HG02981 (cell line): ENCODE data around the gene MANSC1.
"Not testable (repeated sequence)": the region's sequence is repeated elsewhere in the genome, so short reads cannot be mapped to it uniquely, and the experiment has no call there.

Experiments used
- ATAC-seq: cut with Tn5 transposase; IDR thresholded peaks from one replicate; pipeline ENCODE4 v1.9.1; 2021; ENCODE audit warnings: mild to moderate bottlenecking, moderate library complexity; ENCODE audit not compliant: unreplicated experiment

The MANSC1 gene

DNA sequence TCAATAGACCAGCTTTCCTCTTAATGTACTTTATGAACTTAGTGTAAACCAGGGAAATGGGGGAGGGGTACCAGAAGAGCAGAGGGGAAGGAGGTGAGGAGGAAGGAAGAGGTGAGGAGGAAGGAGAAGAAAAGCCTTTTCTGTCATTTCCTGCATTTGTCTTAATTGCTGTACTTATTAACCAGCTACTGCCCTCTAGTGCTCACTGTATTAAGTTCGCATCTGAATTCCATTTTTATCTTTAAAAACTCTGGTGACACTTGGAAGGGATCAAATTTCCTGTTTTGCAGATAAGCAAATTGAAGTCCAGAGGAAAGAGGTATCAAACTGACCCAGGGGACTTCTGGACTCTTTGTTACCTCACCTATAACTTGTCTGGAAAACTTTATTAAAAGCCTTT lies 22.2 kb downstream of the MANSC1 start:
- no peak for ATAC-seq

DNA sequence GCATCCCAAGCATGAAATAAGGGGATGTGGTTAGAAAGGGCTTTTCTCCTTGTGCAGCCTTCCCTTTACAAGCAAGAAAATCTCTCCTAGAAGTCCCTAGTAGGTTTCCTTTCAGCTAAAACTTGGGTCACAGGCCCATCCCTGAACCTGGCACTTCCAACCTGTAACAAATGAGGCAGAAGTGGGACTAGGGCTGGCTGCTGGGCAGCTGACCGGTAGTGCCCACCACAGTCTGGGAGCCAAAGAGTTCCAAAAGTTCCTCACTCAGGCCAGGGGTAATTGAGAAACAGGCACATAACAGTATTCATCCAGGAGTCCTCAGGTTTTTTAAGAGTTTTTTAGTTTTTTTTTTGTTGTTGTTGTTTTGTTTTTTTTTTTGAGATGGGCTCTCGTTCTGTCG lies 23.8 kb downstream of the MANSC1 start:
- ATAC-seq, result no peak

DNA sequence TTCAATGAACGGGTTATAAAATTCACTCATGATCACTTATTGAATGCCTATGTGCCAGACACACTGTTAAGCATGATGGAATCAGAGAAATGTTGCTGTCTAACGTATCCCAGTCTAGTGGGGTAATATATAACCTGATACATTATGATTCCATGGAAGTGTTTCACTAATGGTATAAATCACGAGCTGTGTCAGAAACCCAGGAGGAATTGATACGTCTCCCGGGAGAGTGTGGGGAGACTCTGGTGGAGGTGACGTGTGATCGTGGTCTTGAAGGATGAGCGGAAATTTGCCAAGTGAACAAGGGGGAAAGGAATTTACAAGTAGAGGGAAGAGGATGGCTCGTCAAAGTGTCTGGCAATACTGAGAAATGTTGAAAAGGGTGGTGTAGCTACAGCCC lies 26.5 kb downstream of the MANSC1 start:
- no peak for ATAC-seq

DNA sequence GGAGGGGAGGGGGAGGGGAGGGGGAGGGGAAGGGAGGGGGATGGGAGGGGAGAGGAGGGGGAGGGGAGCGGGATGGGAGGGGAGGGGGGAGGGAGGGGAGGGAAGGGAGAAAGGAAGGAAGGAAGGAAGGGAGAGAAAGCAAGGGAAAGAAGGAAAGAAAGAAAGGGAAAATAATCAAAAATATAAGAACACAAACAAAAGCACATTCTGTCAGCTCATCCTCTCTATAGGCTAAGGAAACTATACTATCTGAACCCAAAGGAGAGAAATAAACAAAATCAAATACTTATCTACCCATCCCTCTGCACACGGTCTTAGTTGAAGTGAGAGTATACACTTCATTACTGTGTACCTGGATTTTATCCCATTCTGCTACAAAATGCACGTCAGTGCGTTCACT lies 26.9 kb downstream of the MANSC1 start:
- ATAC-seq, result no peak

DNA sequence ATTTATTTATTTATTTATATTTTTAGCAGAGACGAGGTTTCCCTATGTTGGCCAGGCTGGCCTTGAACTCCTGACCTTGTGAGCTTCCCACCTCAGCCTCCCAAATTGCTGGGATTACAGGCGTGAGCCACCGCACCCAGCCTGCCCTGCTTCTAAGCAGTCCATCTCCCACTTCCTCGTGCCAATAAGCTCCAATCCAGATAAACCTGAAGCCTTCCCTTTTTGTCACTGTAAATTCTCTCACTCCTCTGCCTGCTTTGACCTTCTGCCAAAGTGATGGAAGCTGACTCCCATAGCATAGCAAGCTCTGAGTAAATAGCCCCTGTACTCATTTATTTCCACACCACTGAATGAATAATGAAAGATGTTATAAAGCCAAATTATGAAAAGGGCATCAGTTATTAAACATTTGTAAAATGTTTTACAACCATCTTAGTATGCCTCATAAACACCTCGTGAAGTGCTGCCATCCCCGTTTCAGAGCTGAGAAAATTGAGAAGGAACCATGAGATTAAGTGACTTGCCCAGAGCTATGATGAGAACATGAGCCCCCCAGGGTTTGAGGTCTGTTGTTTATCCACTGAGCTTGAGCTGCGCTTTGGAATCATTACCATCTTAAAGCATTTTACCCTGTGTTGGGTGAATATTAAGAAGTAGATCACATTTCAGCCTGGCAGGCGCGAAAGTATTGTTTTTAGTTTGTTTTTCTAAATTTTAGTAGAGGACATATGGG lies 30.4 kb downstream of the MANSC1 start:
- ATAC-seq, result no peak

DNA sequence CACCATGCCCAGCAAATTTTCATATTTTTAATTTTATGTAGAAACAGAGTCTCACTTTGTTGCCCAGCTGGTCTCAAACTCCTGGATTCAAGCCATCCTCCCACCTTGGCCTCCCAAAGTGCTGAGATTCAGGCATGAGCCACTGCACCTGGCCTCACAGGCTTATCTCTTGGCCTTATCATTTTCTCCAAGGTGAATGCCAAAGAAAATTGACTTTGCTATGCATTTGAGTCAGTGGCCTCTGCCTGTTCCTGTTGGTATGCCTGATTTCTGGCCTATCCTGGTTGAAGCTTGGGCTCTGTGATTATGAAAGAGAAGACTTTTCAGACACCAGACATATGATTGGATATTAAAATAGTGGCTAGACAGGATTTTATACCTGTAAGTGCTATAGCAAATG lies 34.2 kb downstream of the MANSC1 start:
- ATAC-seq, result no peak

DNA sequence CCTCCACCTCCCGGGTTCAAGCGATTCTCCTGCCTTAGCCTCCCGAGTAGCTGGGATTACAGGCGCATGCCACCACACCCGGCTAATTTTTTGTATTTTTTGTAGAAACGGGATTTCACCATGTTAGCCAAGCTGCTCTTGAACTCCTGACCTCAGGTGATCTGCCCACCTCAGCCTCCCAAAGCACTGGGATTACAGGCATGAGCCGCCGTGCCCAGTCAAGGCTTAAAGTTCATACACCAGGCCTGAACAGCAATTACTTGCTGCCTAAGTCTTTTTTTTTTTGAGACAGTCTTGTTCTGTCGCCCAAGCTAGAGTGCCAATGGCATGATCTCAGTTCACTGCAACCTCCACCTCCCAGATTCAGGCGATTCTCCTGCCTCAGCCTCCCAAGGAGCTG lies 39.3 kb downstream of the MANSC1 start:
- not testable (repeated sequence) for ATAC-seq

DNA sequence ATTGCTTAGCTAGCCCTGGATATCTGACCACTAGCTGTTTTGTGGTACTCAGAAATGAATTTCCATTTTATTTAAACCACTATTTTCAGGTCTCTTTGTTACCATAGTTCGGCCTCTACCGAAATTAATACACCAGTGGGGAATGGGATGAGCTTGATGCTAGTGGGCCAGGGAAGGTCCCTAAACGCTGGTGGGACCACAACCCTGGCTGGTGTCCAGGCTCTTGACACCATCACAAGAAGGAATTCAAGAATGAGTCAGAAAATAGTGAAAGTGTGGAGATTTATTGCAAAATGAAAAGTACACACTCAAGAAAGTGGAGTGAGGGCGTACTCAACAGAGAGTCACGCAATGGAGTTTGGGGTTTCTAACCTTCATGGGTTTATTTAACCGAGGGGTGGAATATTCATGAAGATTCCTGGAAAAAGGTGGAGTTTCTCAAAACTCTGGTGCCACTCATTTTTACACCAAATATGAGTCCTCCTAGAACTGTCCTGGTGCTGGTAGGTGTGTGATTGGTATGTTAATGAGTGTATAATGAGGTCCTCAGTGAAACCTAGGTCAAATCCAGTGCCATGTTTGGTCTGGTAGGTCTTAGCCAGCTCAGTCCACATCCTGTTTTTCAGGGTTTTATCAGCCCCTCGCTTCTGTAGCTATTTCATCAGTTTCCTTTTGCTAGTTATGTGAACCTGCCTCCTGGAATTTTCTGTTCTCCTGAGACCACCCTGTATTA lies 44.3 kb downstream of the MANSC1 start:
- no peak for ATAC-seq

DNA sequence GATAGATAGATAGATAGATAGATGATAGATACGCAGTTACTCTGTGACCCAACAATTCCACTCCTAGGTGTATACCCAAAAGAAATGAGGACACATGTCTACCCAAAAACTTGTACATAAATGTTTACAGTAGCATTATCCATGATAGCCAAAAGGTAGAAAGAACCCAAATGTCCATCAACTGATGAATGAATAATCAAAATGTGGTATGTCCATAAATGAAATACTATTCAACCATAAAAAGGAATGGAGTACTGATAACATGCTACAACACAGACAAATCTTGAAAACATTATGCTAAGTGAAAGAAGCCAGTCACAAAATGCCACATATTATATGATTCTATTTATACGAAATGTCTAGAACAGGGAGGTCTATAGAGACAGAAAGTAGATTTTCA lies 47.1 kb downstream of the MANSC1 start:
- no peak for ATAC-seq

DNA sequence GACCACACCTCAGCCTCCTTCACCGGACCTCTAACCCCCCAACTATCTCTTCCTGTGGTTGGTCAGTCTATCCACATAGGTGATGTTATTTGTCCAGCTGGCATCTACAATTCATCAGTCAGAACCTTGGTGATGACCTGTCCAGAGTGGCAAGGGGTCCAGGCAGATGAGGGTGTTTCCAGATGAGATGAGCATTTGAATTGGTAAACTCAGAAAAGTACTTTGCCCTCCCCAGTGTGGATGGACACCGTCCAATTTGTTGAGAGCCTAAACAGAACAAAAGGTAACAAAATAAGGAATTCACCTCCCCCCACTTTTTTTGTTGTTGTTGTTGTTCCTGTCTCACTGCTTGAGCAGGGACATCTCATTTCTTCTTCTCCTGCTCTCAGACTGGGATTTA lies 48.9 kb downstream of the MANSC1 start:
- no peak for ATAC-seq

DNA sequence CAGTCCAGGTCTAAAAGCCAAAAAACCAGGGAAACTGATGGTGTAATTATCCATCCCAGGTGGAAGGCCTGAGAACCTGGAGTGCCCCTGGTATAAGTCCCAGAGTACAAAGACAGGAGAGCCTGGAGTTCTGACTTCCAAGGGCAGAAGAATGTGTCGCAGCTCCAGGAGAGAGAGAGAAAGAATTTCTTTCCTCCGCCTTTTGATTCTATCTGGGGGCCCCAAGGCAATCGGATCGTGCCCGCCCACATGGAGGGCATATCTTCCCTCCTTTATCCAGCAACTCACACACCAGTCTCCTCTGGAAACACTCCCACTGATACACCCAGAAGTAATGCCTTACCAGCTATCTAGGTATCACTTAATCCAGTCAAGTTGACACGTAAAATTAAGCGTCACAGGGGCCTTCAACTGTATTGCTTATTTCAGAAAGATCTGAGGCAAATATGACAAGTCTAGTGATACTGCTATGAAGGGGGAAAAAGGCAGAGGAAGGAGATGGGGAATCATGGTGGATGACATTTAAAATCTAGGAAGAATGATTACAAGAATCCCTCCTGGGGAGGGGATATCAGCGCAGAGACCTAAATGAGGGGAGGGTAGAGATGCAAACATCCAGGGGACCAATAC lies 52.7 kb downstream of the MANSC1 start:
- ATAC-seq, result no peak

DNA sequence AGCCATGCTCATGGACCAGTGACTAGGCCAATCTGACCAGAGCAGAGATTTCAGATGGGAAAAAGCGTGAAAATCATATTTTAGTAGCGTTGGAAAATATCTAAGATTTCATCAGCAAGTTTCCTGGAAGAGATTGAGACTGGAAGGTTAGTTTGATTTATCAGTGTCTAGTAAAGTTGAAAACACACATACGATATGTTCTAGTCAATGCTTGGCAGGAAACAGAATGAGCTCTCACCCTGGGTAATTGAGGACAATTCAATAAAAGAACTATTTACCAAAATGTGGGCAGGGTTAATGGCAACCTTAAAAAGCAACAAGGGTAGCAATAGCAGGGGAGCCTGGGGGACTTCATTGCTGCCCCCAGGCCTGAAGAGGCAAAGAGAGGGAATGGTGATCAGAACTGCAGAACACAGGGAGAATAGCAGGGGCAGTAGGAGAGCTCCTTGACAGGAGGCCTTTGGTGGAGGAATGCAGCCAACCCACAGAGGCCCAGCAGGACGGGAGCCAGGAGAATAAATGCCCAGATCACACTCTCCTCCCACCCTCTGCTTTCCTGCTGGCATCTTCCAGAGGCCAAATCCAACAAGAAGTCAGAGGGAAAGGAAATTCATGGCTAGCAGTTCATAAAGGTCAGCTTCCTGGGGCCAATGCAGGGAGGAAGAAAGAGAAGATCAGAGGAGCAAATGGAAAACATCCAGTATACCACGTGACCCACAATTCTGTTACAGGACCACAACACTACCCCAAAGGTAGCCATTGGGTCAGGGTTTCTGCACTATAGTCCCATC lies 55.6 kb downstream of the MANSC1 start:
- ATAC-seq, result no peak

DNA sequence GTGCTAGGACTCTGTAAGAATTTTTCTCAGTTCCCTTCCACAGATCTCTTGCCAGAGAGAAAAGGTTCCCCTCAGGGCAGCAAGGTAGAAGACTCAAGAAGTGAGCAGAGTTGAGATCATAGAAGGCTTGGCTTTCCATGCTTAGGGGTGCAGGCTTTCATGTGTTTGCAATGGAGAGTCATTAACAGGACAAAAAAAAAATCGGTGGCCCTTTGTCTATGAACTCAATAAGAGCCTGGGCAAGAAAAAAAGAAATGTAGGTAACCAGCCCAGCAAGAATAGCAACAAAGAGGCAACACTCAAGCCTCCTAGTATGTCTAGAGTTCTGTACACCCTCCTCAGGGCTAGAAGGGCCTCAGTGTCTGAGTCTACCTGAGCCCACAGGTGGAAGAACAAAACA lies 59.8 kb downstream of the MANSC1 start:
- no peak for ATAC-seq

DNA sequence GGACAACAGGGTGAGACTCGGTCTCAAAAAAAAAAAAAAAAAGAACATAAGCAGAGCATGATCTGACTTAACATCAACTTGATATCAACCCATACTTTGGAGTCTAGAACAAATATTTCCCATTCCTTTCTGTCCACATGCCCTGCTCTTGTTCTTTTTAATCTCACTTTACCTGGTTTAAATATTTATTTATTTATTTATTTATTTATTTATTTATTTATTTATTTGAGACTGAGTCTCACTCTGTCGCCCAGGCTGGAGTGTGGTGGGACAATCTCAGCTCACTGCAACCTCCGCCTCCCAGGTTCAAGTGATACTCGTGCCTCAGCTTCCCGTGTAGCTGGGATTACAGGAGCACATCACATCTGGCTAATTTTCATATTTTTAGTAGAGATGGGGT lies 63.6 kb downstream of the MANSC1 start:
- no peak for ATAC-seq

DNA sequence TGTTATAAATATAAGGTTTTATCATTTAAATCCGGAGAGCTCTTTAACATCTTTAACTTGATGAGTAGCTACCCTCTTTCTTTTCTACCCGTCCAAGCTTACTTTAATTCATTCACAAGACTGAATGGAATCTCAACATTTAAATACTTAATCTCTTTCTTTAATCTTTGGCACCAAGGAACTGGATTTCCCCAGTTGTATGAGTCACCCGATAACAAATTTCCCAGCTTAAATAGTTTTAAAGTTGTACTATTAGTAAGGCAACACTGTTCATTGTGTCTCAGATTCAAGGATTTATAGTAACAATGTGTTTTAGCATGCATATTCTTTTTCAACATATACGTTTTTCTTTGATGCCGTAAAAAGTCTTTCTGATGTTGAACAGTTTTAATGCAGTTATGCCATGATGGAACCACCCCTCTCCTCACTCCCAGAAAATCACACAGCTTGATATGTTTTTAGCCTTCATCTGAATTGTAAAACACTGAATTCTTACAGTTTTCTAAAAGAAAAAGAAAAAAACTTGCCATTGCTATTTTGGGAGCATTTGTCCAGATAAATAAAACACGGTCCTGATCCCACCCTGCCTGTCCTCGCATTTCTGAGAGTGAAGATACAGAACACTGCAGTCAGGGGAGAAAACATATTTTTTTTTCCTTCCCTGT lies 67.1 kb downstream of the MANSC1 start:
- no peak for ATAC-seq

DNA sequence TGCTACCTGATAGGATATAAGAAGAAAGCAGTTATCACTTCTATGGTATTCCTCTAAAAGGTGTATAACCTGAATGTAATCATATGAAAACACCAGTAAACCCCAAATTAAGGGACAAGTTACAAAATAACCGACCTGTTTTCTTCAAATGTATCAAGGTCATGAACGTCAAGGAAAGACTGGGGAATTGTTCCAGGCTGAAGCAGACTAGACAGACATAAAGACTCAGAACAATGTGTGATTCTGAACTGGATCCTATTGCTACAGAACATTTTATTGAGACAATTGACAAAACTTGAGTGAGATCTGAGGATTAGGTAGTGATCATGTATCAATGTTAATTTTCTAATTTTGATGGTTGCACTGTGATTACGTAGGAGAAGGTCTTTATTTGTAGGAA lies 67.8 kb downstream of the MANSC1 start:
- no peak for ATAC-seq

DNA sequence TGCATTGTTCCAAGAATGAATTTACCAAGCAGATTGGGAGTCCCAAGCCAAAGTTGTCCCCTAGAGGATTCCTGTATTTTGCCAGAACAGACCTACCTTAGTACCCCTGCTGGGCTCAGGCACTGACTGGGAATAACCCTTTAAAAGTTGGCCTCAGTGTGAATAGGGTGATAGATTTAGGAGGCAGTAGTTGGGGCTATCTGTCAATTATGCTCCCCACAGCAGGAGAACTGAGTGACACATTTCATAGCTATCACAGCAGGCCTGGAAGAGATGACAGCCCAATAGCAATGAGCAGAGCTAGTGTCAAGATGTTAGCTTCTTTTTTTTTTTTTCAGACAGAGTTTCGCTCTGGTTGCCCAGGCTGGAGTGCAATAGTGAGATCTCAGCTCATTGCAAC lies 68.9 kb downstream of the MANSC1 start:
- ATAC-seq, result no peak

DNA sequence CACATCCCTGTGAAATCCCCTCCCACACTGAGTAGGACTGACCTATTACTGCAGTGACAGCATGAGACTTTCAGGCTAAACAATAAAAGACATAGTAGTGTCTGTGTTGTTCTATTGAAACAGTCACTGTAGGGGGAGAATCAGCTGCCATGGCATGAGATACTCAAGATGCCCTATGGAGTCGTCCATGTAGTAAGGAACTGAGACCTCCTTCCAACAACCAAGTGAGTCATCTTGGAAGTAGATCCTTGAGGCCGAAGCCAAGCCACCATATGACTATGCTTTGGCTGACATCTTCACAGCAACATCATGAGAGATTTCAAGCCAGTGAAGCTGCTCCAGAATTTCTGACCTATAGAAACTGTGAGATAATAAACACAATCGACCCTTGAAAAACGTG lies 71.1 kb downstream of the MANSC1 start:
- no peak for ATAC-seq
